Measurements from ENCODE around the gene FHAD1. TPM values are rescaled to one million over a fixed set of nuclear protein-coding genes. Genes with fewer than 3 reads are reported as not detected.

The FHAD1 gene
- total and polyA plus RNA-seq, 9 of the 15 experiments (the other 6 are each of a cell fraction or from before 2014, with no cell fraction given): 0.32 to 2.1 (median 1.5) TPM; not detected in 1

GRCh38 chr1:15316510-15316909 is 69.5 kb downstream of the FHAD1 start (continued):
- TF ChIP-seq GTF2E2 (tag; IDR thresholded peaks at IDR 0.05) (no peak), ZNF12 (CRISPR knock-in tag; IDR thresholded peaks at IDR 0.05) (no peak), RBM15 (IDR thresholded peaks at IDR 0.05; ENCODE audit: insufficient read depth, low read length) (no peak), ZNF583 (CRISPR knock-in tag; IDR thresholded peaks at IDR 0.05) (no peak), THRAP3 (IDR thresholded peaks at IDR 0.05; ENCODE audit: borderline replicate concordance) (no peak), ETV6 (IDR thresholded peaks at IDR 0.05; ENCODE audit: borderline replicate concordance in 1 of 2, low read depth in 2 of 2, low read length in 1 of 2) (no peak), ETV6 (CRISPR knock-in tag; IDR thresholded peaks at IDR 0.05; ENCODE audit: borderline replicate concordance) (no peak), EZH2 (IDR thresholded peaks at IDR 0.05; ENCODE audit: borderline replicate concordance, low read depth, low read length) (no peak)

GRCh38 chr1:15320267-15320666 is 73.2 kb downstream of the FHAD1 start:
- TF ChIP-seq RBM25 (IDR thresholded peaks at IDR 0.05; ENCODE audit: low read depth, low read length, severe bottlenecking): peak; percentile 58
- TF ChIP-seq POLR2H (tag; IDR thresholded peaks at IDR 0.05; ENCODE audit: low read depth): no peak
- no peak for TF ChIP-seq XRCC4 (IDR thresholded peaks at IDR 0.05; ENCODE audit: extremely low read depth, insufficient read depth, insufficient read length)
- no peak overlapping the region for H2AFZ ChIP-seq (ENCODE audit: low read depth, low read length)
- BruUV-seq (replicated peaks): no TSS peak
- in situ Hi-C loops (cut with MboI) (no loop called here), intact Hi-C loops (cut with micrococcal nuclease) (loop anchor here (5.0 kb wide), 2 partner anchors 97 to 182 kb away; no protein-coding TSS in a partner anchor)
- ChIA-PET POLR2A (interaction anchor here (0.5 to 1.3 kb wide), 5 partner anchors 9 to 396 kb away, joined by 3 read pairs; no protein-coding TSS in a partner anchor), CTCF (ENCODE audit: low intra/inter-chr PET ratio) (no interaction called here)
- no peaks in the 10 kb centered on the region for H3K79me2 ChIP-seq (ENCODE audit: control insufficient read depth, insufficient read depth, low read length)
- H4K20me1 ChIP-seq (replicated peaks; ENCODE audit: control insufficient read depth, insufficient read depth, low read length): 0 out of 2 replicates have a peak, but pooled peaks cover 5% of the 10 kb centered on the region
- 0 out of 2 replicates have a peak, but pooled peaks cover 3% of the 10 kb centered on the region for H3K9me3 ChIP-seq (replicated peaks; ENCODE audit: control insufficient read depth, insufficient read depth, low read depth, low read length)
- ATAC-seq (no peak), FAIRE-seq (no peak), DNase-seq (ENCODE audit: extremely low read depth in 1 of 4, low spot score in 3 of 4) (no peak)
- H3K9ac ChIP-seq (ENCODE audit: insufficient read depth in 1 of 2, low read depth in 2 of 2, low read length in 2 of 2): no peak overlapping the region
- no peaks in the 10 kb centered on the region for H3K36me3 ChIP-seq (ENCODE audit: control insufficient read depth, insufficient read depth, low read length)
- WGBS (ENCODE audit: insufficient coverage, low coverage, missing lambda C conversion rate): 37% methylated on average over 5 of the region's 5 CpGs
- no peak overlapping the region for H3K4me2 ChIP-seq (ENCODE audit: insufficient read depth, low read length)
- peaks cover 2 to 17% of the 10 kb centered on the region in 2 experiments; a peak in 4 of 5 replicates for H3K27me3 ChIP-seq (ENCODE audit: control insufficient read depth in 2 of 2, insufficient read depth in 2 of 2, low read length in 2 of 2)
- no peak overlapping the region for H3K4me3 ChIP-seq
- H3K9me1 ChIP-seq (ENCODE audit: control insufficient read depth, insufficient read depth, low read length): no peaks in the 10 kb centered on the region
- no peak overlapping the region for H3K27ac ChIP-seq (ENCODE audit: extremely low read depth, low read depth, low read length)
- H3K4me1 ChIP-seq (replicated peaks in 1 of 2; ENCODE audit: control insufficient read depth in 2 of 2, insufficient read depth in 2 of 2, low read length in 2 of 2): peaks cover 14 to 15% of the 10 kb centered on the region in 2 experiments

Measured in K562 (cell line).